GM19452 (cell line): ENCODE data around the gene SPAG4.
A peak's percentile ranks its signal among the peaks of the same experiment; 100 is the strongest.

Experiments
- ATAC-seq: cut with Tn5 transposase; IDR thresholded peaks from one replicate; pipeline ENCODE4 v1.9.1; 2021; ENCODE audit not compliant: unreplicated experiment

The SPAG4 gene

DNA sequence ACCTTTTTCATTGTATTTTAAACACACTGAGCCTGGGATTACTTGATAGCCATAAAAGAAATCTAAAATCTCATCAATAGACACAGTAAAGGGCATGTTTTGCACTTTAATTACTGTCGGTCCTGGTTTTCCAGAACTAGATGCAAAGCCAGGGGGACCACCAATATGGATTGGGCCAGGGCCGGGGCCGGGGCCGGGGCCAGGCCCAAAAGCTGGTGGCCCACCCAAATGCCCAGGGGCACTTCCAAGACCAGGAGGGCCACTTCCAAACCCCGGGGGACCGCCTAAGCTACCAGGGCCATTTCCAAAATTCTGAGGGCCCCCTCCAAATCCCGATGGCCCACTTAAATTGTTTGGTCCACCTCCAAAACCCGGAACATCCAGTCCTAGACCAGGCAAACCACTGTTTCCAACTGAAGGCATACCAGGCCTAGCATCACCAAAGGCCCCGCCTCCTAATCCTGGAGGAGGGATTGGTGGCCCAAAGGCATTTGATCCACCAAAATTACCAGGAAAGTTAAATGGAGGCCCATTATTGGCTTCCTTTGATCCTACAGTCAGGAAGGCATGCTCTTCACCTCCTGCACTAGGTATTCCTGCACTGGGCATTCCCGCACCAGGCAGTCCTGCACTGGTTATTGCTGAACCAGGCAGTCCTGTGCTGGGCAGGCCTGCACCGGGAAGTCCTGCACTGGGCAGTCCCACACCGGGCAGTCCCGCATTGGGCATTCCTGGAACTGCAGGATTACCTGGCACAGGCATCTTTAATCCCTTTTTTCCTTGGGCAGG lies 37.2 kb downstream of the SPAG4 start:
- ATAC-seq = no peak

GRCh38 chr20:35653430-35653734 lies 37.8 kb downstream of the SPAG4 start:
- ATAC-seq = no peak

GRCh38 chr20:35653893-35654292 lies 38.3 kb downstream of the SPAG4 start:
- no peak for ATAC-seq

DNA sequence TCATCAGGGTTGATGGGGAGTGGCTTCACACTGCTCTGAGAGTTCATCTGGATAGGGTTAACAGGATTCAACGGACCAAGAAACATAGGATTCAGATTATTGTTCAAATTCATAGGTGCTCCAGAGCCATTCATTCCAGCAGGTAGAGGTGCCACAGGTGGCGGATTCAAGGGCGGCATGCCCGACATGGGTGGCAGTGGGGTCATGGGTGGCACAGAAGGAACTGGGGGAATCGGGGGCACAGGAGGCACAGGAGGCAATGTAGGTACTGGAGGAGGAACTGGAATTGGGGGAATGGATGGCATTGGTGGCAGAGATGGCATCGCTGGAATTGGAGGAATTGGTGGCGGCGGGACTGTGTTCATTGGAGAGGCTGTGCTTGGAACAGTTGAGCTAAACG lies 38.8 kb downstream of the SPAG4 start:
- no peak for ATAC-seq

DNA sequence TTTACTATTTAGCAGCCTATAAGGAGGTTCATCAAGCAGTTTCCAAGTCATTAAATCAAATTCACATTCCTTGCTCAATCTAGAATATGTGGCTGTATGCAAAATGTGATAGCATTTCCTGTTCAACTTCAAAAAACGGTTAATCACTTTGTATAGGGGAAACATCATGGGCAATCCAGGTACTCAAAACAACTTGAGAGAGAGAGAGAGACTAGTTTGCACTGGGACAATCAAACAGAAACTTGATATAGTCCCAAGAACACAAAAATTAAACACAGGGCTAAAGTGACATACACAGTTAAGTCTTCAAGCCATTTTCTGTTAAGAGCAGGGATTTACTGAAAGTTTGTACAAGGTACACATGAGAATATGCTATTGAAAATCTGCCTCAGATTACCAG lies 41.6 kb downstream of the SPAG4 start:
- no peak for ATAC-seq

GRCh38 chr20:35660122-35660937 lies 44.7 kb downstream of the SPAG4 start:
- ATAC-seq = no peak

GRCh38 chr20:35661053-35661452 lies 45.4 kb downstream of the SPAG4 start:
- no peak for ATAC-seq

- no peak for ATAC-seq
These were observed 46.3 kb downstream of the SPAG4 start for GRCh38 chr20:35661908-35662307.

- no peak for ATAC-seq
These were observed 46.9 kb downstream of the SPAG4 start for GRCh38 chr20:35662551-35662950.

- peak; percentile 30 for ATAC-seq
These were observed 48.2 kb downstream of the SPAG4 start for GRCh38 chr20:35663516-35664465.

DNA sequence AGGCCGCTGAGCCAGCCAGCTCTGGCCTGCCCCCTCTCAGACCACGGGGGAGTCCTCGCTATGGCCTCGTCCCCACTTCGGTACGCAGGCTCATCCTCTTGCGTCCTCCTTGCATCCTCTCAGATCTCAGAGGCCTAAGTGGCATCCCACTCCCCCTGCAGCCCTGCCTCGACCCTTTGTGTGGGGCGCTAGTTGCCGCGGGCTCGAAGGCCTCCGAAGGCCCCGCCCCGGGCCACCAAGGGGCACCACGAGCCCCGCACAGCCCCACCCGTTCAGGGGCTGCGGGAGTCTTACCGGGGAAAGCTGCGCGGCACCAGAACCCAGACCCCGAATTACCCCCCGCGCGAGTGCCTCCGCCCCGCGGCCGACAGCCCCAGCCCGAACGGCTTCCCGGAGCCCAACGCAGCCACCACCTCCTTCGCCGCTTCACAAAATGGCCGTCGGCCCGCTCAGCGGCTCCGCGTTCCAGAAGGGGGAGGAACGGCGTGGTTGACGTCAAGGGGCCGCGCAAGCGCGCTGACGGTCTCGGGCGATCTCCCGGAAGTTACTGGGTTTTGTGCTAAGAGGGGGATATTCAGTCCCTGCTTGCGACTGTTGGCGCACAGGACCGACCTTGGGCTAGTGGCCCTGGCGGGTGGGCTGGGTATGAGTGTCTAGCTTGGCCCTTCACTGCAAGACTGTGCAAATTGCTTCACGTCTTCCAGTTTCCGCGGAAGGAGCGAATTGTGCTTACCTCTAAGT lies 49.0 kb downstream of the SPAG4 start, which contains the start of the genes CPNE1 and RBM12:
Gene CPNE1 (minus strand): TSS at position 435 of the 741 bp plus-strand sequence. CDS start 31,977 bp downstream, outside the sequence.
Gene RBM12 (minus strand): TSS at position 435 of the 741 bp plus-strand sequence. CDS start 9,578 bp downstream, outside the sequence.
- ATAC-seq = peak; percentile 61

- no peak for ATAC-seq
These were observed 50.3 kb downstream of the SPAG4 start for GRCh38 chr20:35665949-35666288.

DNA sequence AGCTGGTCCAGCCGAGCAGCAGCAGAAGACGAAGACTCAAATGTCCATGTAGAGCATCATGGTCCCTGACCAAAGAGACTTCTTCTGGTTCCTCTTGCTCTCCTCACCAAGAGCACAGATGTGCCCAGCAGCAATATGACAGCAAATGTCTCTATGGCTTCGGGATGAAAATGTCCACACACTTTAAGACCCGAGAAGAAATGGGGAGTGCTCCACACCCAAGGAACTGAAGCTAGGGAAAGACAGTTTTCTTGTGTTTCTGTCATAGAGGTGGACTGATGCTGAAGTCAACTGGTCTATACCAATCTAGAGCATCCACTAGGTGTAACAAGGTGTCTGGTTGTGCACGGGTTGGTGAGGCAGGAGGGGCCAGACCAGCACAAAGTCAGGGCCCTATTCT lies 53.6 kb downstream of the SPAG4 start:
- ATAC-seq = no peak

DNA sequence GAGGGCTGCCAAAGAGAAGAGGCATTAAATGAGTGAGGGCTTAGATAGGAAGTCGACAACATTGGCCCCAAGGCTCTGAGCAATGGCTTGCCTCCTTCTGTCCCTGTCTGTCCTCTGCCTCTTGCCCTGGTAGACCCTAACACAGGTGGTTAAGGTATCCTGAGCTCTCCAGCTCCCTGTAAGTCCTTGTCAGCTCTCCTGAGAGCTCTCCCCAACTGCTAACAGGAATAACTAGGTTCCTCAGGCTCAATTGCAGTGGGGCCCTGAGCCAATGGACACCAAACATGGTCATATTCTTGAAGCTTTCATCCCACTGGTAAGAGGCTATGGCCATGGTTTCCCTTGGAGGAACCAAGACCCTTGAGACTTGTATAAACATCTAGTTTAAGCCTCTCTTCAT lies 54.1 kb downstream of the SPAG4 start:
- ATAC-seq = no peak
